ENCODE results near the gene TMEM132A. TPM values are rescaled to one million over a fixed set of nuclear protein-coding genes. Genes with fewer than 3 reads are reported as not detected.

TMEM132A gene, protein sequence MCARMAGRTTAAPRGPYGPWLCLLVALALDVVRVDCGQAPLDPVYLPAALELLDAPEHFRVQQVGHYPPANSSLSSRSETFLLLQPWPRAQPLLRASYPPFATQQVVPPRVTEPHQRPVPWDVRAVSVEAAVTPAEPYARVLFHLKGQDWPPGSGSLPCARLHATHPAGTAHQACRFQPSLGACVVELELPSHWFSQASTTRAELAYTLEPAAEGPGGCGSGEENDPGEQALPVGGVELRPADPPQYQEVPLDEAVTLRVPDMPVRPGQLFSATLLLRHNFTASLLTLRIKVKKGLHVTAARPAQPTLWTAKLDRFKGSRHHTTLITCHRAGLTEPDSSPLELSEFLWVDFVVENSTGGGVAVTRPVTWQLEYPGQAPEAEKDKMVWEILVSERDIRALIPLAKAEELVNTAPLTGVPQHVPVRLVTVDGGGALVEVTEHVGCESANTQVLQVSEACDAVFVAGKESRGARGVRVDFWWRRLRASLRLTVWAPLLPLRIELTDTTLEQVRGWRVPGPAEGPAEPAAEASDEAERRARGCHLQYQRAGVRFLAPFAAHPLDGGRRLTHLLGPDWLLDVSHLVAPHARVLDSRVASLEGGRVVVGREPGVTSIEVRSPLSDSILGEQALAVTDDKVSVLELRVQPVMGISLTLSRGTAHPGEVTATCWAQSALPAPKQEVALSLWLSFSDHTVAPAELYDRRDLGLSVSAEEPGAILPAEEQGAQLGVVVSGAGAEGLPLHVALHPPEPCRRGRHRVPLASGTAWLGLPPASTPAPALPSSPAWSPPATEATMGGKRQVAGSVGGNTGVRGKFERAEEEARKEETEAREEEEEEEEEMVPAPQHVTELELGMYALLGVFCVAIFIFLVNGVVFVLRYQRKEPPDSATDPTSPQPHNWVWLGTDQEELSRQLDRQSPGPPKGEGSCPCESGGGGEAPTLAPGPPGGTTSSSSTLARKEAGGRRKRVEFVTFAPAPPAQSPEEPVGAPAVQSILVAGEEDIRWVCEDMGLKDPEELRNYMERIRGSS
- 8.4 and 19.7 TPM in 2 replicates for total RNA-seq (2012; rRNA removed)

DNA sequence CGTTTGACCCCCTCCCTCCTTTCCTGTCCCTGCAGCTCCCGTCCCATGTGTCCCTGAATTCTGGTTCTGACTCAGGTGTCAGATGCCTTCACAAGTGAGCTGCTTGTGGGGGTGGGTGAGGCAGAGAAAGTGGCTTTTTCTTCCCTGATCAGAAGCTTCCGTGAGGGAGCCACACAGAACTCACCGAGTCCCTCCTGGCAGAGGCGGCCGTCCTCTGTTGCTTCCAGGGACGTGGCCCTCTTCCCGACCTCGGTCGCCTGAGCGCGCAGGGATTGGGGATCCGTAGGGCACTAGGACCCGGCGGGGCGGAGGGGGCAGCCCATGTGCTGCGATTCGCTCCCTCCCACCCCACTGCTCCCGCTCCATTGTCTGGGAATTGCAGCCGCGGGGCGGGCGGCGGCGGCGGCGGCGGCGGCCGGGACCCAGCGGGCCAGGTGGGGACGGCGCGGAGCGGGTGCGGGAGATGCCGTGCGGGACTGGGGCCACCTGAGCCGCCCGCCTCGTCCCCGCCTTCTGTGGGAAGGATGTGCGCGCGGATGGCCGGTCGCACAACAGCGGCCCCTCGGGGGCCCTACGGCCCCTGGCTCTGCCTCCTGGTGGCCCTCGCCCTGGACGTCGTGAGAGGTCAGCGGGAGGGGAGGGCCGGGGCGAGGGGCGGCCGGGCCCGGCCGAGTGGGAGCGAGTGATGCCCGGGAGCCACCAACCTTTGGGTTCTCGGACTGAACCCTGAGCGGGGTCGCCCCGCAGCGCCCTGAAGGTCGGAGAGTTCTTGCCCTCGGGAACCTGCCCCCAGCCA is at the start of gene TMEM132A:
TSS of gene TMEM132A (plus strand) at position 351 of the 796 bp plus-strand sequence. CDS start at position 525, 174 bp downstream.
- Histone ChIP-seq H3K4me2 (ENCODE audit: low read length) (peak within 1 kb of the TSS; percentile 93), H3K9ac (ENCODE audit: low read depth, low read length) (peak within 1 kb of the TSS; percentile 77), H3K4me1 (ENCODE audit: control insufficient read depth, insufficient read depth, low read length) (peaks cover 16% of the 10 kb centered on the region), H3K36me3 (ENCODE audit: insufficient read depth, low read length) (peaks cover 25% of the 10 kb centered on the region), H3K4me3 (ENCODE audit: low read length) (peak within 1 kb of the TSS; percentile 77), H3K9me3 (replicated peaks; ENCODE audit: low read length) (no peaks in the 10 kb centered on the region), H3K27me3 (ENCODE audit: control insufficient read depth, insufficient read depth, low read length) (peaks cover 7% of the 10 kb centered on the region)

DNA sequence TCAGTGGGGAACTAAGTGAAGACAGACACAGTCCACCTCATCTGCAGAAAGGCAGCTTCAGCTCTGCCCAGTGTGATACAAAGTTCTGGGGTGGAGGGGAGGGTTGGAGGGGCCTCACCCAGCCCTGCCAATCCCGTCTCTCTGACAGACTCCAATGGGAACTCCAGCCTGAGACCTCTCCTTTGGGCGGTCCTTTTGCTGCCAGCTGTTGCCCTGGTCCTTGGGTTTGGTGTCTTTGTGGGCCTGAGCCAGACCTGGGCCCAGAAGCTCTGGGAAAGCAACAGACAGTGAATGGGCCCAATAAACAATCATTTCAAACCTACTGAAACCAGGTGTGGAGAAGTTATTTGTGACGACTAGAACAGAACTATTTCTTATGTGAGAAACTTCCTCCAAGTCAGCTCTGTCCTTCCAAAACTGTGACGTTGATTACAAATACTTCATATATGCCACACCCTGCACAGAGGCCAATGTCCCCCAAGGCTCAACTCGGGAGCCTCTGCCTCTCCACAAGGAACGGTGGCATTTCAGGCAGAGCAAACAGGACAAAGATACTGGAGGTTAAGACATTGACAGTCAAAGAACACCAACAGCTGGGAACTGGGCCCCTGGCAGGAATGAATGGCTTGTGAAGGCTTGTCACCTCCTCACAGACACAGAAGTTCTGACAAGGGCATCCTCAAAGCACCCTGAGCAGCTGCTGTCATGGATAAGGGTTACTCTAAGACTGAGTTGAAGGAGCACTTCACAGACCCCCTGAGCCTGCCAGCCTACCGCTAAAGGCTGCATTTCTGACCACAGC is 48.7 kb upstream of the TMEM132A start:
- H3K4me1 ChIP-seq (ENCODE audit: control insufficient read depth, insufficient read depth, low read length) = peaks cover 19% of the 10 kb centered on the region
- H3K9ac ChIP-seq (ENCODE audit: low read depth, low read length) = no peak overlapping the region
- H3K9me3 ChIP-seq (replicated peaks; ENCODE audit: low read length) = no peaks in the 10 kb centered on the region
- no peak overlapping the region for H3K4me2 ChIP-seq (ENCODE audit: low read length)
- no peaks in the 10 kb centered on the region for H3K27me3 ChIP-seq (ENCODE audit: control insufficient read depth, insufficient read depth, low read length)
- no peak overlapping the region for H3K4me3 ChIP-seq (ENCODE audit: low read length)
- H3K36me3 ChIP-seq (ENCODE audit: insufficient read depth, low read length) = peaks cover 4% of the 10 kb centered on the region

DNA sequence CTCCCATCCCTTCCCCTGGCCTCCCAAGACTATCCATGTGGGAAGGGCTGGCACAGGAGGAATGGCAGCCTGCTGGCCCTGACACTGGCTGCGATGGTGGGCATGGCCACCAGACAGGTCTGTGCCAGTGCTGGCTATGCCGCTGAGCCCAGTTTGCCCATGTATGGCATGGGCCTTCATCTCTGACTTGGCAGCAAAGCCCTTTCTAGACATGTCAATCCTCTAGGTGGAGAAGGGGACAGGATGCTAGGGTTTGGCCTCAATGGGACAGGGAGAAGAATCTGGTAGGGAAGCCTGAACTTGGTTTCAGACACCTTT is 48.1 kb upstream of the TMEM132A start:
- H3K9ac ChIP-seq (ENCODE audit: low read depth, low read length) = no peak overlapping the region
- no peaks in the 10 kb centered on the region for H3K27me3 ChIP-seq (ENCODE audit: control insufficient read depth, insufficient read depth, low read length)
- peaks cover 4% of the 10 kb centered on the region for H3K36me3 ChIP-seq (ENCODE audit: insufficient read depth, low read length)
- no peaks in the 10 kb centered on the region for H3K9me3 ChIP-seq (replicated peaks; ENCODE audit: low read length)
- peaks cover 19% of the 10 kb centered on the region for H3K4me1 ChIP-seq (ENCODE audit: control insufficient read depth, insufficient read depth, low read length)
- no peak overlapping the region for H3K4me3 ChIP-seq (ENCODE audit: low read length)
- no peak overlapping the region for H3K4me2 ChIP-seq (ENCODE audit: low read length)

DNA sequence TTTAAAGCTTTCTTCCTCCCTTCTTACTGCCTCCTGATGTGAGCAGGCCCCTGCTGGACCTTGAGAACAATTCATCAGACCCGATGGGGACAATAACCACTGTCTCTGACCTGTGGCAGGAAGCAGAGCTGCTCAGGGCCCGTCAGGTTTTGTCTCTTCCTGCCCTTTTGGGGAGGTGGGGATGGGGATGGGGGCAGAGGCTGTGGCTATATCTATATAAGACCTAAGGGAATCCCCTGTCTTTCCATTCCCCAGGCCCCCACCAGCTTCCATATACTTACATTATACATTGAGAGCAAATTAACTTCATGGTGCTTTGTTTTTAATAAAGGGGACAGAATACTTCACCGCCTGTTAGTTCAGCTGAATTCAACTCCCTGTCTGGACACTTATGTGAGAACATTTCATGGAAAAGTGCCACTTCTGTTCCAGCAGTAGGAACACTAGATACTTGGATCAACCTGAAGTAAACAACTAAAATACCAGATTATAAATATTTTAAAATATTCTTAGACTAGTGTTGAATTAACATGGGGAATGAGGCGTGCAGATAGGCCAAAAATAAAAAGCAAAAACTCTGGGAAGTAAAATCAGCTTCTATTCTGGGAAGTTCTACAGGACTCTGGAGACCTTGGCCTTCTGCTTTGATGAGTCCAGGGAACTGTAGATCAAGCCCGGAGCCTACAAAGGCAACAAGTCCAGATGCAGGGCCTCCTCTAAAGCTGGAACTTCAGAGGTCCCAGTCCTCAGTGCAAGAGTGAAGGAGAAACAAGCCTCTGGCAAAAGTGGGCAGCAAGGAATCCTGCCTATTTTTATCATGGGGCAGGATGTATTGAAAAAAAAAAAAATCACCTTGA is 45.8 kb upstream of the TMEM132A start:
- no peaks in the 10 kb centered on the region for H3K27me3 ChIP-seq (ENCODE audit: control insufficient read depth, insufficient read depth, low read length)
- H3K9ac ChIP-seq (ENCODE audit: low read depth, low read length) = no peak overlapping the region
- no peak overlapping the region for H3K4me3 ChIP-seq (ENCODE audit: low read length)
- peaks cover 4% of the 10 kb centered on the region for H3K36me3 ChIP-seq (ENCODE audit: insufficient read depth, low read length)
- no peaks in the 10 kb centered on the region for H3K9me3 ChIP-seq (replicated peaks; ENCODE audit: low read length)
- no peaks in the 10 kb centered on the region for H3K4me1 ChIP-seq (ENCODE audit: control insufficient read depth, insufficient read depth, low read length)
- H3K4me2 ChIP-seq (ENCODE audit: low read length) = no peak overlapping the region

DNA sequence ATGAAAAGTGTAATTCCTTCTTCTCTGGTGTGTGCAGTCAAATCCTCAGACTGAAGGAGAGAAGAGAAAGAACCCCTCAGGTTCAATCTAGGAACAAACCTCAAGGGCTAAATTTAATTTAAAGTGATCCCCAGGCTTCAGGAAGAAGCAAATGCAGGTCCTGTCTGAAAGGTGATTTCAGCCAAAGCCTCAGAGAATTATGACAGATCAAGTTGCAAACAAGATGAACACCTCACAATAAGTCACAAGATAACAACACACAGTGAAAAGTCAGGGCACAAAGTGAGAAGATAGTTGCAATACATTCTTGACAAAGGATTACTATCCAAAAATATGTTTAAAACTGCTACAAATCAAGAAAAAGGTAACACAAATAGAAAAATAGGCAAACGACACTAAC is 45.2 kb upstream of the TMEM132A start:
- Histone ChIP-seq H3K9me3 (replicated peaks; ENCODE audit: low read length) (no peaks in the 10 kb centered on the region), H3K9ac (ENCODE audit: low read depth, low read length) (no peak overlapping the region), H3K4me1 (ENCODE audit: control insufficient read depth, insufficient read depth, low read length) (no peaks in the 10 kb centered on the region), H3K36me3 (ENCODE audit: insufficient read depth, low read length) (peaks cover 4% of the 10 kb centered on the region), H3K27me3 (ENCODE audit: control insufficient read depth, insufficient read depth, low read length) (no peaks in the 10 kb centered on the region), H3K4me2 (ENCODE audit: low read length) (no peak overlapping the region), H3K4me3 (ENCODE audit: low read length) (no peak overlapping the region)

DNA sequence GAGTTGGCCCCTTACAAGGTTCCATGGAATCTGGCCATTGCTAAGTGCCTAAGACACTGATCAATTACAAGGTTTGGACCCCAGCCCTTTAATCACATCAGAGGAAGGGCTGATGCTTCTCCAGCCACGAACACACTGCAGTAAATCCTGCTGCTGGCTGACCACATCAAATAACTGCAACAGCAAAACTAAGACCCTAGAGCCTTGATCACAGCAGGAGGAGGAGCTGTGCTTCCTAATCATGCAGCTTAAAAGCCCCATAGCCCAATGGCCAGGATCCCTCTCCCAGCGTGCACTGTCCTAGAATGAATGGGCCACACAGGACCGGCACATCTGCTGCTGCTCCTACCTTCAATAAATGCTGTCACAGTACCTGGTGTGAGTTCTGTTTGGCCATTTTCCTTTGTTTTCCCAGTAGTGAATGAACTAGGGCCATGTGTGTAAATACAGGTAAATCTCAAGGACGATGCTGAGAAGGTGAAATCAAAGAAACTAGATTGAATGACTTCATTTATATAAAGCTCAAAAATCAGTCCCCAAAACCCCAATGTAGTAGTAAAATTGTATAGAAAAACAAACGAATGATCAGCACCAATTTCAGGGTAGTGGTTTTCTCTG is 44.2 kb upstream of the TMEM132A start:
- Histone ChIP-seq H3K4me1 (ENCODE audit: control insufficient read depth, insufficient read depth, low read length) (no peaks in the 10 kb centered on the region), H3K36me3 (ENCODE audit: insufficient read depth, low read length) (peaks cover 4% of the 10 kb centered on the region), H3K4me3 (ENCODE audit: low read length) (no peak overlapping the region), H3K4me2 (ENCODE audit: low read length) (no peak overlapping the region), H3K9me3 (replicated peaks; ENCODE audit: low read length) (no peaks in the 10 kb centered on the region), H3K27me3 (ENCODE audit: control insufficient read depth, insufficient read depth, low read length) (no peaks in the 10 kb centered on the region), H3K9ac (ENCODE audit: low read depth, low read length) (no peak overlapping the region)

DNA sequence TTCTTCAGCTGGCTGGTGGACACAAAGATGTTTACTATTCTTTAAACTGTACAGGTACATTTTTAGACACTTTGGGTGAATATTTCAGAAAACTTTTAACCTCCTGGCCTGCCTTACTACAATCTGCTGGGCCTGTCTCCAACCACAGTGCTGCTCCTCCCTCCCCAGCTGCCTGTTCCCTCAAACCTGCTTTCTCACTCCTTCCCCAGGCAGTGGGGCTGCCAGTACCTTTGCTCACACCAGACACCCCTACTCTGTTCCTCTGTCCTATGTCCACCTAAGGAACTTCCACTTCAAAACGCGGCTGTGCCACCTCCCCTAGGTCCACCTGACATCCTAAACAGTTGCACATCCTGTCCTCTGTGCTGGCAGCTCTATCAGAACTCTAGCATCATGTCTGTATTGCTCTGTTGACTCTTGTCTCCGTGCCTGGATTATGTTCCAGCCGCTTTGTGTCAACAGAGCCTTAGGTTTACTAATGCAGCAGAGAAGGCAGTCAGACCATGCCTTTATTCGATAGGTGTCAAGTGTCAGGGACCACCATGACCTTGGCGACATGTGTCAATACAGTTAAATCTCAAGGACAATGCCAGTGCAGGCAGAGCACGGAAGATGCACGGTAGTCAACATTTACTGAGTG is 43.5 kb upstream of the TMEM132A start:
- no peak overlapping the region for H3K9ac ChIP-seq (ENCODE audit: low read depth, low read length)
- H3K9me3 ChIP-seq (replicated peaks; ENCODE audit: low read length) = no peaks in the 10 kb centered on the region
- H3K36me3 ChIP-seq (ENCODE audit: insufficient read depth, low read length) = peaks cover 4% of the 10 kb centered on the region
- H3K27me3 ChIP-seq (ENCODE audit: control insufficient read depth, insufficient read depth, low read length) = no peaks in the 10 kb centered on the region
- H3K4me1 ChIP-seq (ENCODE audit: control insufficient read depth, insufficient read depth, low read length) = no peaks in the 10 kb centered on the region
- H3K4me2 ChIP-seq (ENCODE audit: low read length) = no peak overlapping the region
- H3K4me3 ChIP-seq (ENCODE audit: low read length) = no peak overlapping the region

DNA sequence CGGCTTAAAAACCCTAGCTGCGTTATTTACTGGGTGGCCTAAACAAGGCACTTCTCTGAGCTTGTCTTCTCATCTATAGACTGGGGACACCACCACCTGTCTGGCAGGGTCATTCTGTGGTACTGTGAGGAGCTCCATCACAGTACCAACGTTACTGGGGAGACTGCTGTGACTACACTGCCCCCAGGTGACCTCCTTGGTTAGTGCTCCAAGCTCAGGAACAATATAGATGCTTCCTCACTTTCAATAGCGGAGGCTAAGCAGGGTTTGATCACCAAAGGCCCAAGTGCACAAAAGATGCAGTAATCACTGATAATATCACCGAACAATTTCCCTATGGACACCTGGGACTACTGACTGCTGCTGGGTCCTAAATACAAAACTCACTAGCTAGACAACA is 36.7 kb upstream of the TMEM132A start:
- Histone ChIP-seq H3K36me3 (ENCODE audit: insufficient read depth, low read length) (peaks cover 3% of the 10 kb centered on the region), H3K9me3 (replicated peaks; ENCODE audit: low read length) (no peaks in the 10 kb centered on the region), H3K4me3 (ENCODE audit: low read length) (no peak overlapping the region), H3K27me3 (ENCODE audit: control insufficient read depth, insufficient read depth, low read length) (no peaks in the 10 kb centered on the region), H3K4me1 (ENCODE audit: control insufficient read depth, insufficient read depth, low read length) (no peaks in the 10 kb centered on the region), H3K4me2 (ENCODE audit: low read length) (no peak overlapping the region), H3K9ac (ENCODE audit: low read depth, low read length) (no peak overlapping the region)

DNA sequence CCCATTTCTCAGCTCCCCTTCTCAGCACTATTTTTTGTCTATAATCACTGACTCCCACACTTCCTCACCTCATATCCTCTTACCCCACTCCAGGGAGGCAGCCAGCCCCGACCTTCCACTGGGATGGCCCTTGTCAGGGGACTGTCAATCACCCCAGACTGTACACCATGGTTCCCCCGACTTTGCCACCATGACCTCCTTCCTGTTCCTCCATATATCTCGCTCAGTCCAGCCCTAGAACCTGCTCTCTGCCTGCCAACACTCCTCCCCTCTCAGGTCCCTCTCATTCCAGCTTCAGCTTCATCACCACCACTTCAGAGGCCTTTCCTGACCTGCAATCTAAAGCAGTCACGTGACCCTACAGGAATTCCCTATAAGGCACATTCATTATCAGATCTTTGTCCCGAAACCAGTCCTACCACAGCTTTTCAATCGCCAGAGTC is 34.4 kb upstream of the TMEM132A start:
- Histone ChIP-seq H3K9me3 (replicated peaks; ENCODE audit: low read length) (no peaks in the 10 kb centered on the region), H3K27me3 (ENCODE audit: control insufficient read depth, insufficient read depth, low read length) (no peaks in the 10 kb centered on the region), H3K4me1 (ENCODE audit: control insufficient read depth, insufficient read depth, low read length) (no peaks in the 10 kb centered on the region), H3K9ac (ENCODE audit: low read depth, low read length) (no peak overlapping the region), H3K4me3 (ENCODE audit: low read length) (no peak overlapping the region), H3K36me3 (ENCODE audit: insufficient read depth, low read length) (peaks cover 17% of the 10 kb centered on the region), H3K4me2 (ENCODE audit: low read length) (no peak overlapping the region)

Data from skeletal muscle satellite cell (primary cell).